T-helper 2 cell (primary cell): ENCODE data around the gene DCTN3.

Experiments used
- DNase-seq, 5 experiments: peaks; one replicate each; pipeline versions ENCODE4 v3.0.0 to v3.0.0-alpha.2; 2012 to 2022

DCTN3 gene

GRCh38 chr9:34590381-34591247 lies 29.7 kb downstream of the DCTN3 start:
- DNase-seq: peak in 1 of 5 experiments; percentile 5

GRCh38 chr9:34589636-34590380 lies 30.5 kb downstream of the DCTN3 start, which contains the start of gene CNTFR:
CNTFR (minus strand) TSS chr9:34589724; CDS start chr9:34568981, 20,743 bp downstream.
- peak in 1 of 5 experiments; percentile 50 for DNase-seq

- DNase-seq: no peak
These were observed 31.3 kb downstream of the DCTN3 start for GRCh38 chr9:34588671-34589635.

GRCh38 chr9:34587271-34587670 lies 33.0 kb downstream of the DCTN3 start:
- no peak for DNase-seq

GRCh38 chr9:34585946-34586669 lies 34.2 kb downstream of the DCTN3 start:
- DNase-seq: no peak

- DNase-seq: no peak
These were observed 35.3 kb downstream of the DCTN3 start for GRCh38 chr9:34584970-34585369.

GRCh38 chr9:34582787-34583186 lies 37.5 kb downstream of the DCTN3 start:
- DNase-seq: no peak

- no peak for DNase-seq
These were observed 39.0 kb downstream of the DCTN3 start for GRCh38 chr9:34581318-34581717.

GRCh38 chr9:34580358-34580757 lies 39.9 kb downstream of the DCTN3 start:
- DNase-seq: no peak

- no peak for DNase-seq
These were observed 40.5 kb downstream of the DCTN3 start for GRCh38 chr9:34579808-34580163.

GRCh38 chr9:34579104-34579807 lies 41.0 kb downstream of the DCTN3 start:
- DNase-seq: no peak

- DNase-seq: peak in 1 of 5 experiments; percentile 12
These were observed 41.8 kb downstream of the DCTN3 start for GRCh38 chr9:34578241-34579103.

- DNase-seq: no peak
These were observed 42.7 kb downstream of the DCTN3 start for GRCh38 chr9:34577400-34578240.

GRCh38 chr9:34576597-34577399 lies 43.5 kb downstream of the DCTN3 start:
- DNase-seq: no peak

GRCh38 chr9:34575862-34576596 lies 44.3 kb downstream of the DCTN3 start:
- DNase-seq: no peak

GRCh38 chr9:34575241-34575640 lies 45.1 kb downstream of the DCTN3 start:
- DNase-seq: no peak

- DNase-seq: no peak
These were observed 45.7 kb downstream of the DCTN3 start for GRCh38 chr9:34574571-34574970.
